OCI-LY7 (cell line): ENCODE results near the gene CDK2AP2. TPM values are rescaled to one million over a fixed set of nuclear protein-coding genes. Genes with fewer than 3 reads are reported as not detected.
"Not testable (repeated sequence)": the region's sequence is repeated elsewhere in the genome, so short reads cannot be mapped to it uniquely, and the experiment has no call there.

Source experiments
- BruUV-seq: library from RNA; stranded (reverse); fragments of 400-500 nt; replicated peaks from 2 replicates; lab custom pipeline; 2021; lab: Mats Ljungman, UMichigan
- CTCF ChIA-PET: fragments of 300-600 bp; sonication (Branson Sonifier 250); formaldehyde crosslinking; loops from one replicate; lab custom pipeline; 2022; ENCODE audit warnings: antibody characterized with exemption; ENCODE audit not compliant: unreplicated experiment; lab: Charles Lee
- POLR2A ChIA-PET: fragments of 300-600 bp; sonication (Branson Sonifier 250); formaldehyde crosslinking; loops from one replicate; lab custom pipeline; 2022; ENCODE audit warnings: antibody characterized with exemption; lab: Charles Lee
- DNase-seq: peaks from one replicate; pipeline ENCODE4 v3.0.0-alpha.2; 2015; ENCODE audit warnings: low spot score
- H2AFZ ChIP-seq: fragments of 200-600 bp; sonication (generic), shearing (Covaris generic); 2 replicates; pipeline ENCODE4 v1.6.1; 2014; ENCODE audit warnings: mild to moderate bottlenecking, antibody characterized with exemption, low read length, moderate library complexity
- H3K27ac ChIP-seq: fragments of 200-600 bp; sonication (generic); 2 replicates; pipeline ENCODE4 v1.5.1; 2014; ENCODE audit warnings: mixed run types, low read depth, mild to moderate bottlenecking, moderate library complexity, low read length, inconsistent platforms; ENCODE audit not compliant: poor library complexity, severe bottlenecking
- H3K36me3 ChIP-seq: fragments of 200-600 bp; sonication (generic); 2 replicates; pipeline ENCODE4 v1.6.1; 2014; ENCODE audit warnings: mild to moderate bottlenecking, antibody characterized with exemption, low read length, moderate library complexity, mixed read lengths; ENCODE audit not compliant: insufficient read depth
- H3K4me1 ChIP-seq: fragments of 200-600 bp; sonication (generic); 2 replicates; pipeline ENCODE4 v1.5.1; 2014; ENCODE audit warnings: mild to moderate bottlenecking, low read length; ENCODE audit not compliant: insufficient read depth, poor library complexity, severe bottlenecking
- H3K4me2 ChIP-seq: fragments of 200-600 bp; sonication (generic); 2 replicates; pipeline ENCODE4 v1.6.1; 2014; ENCODE audit warnings: mild to moderate bottlenecking, low read length
- H3K4me3 ChIP-seq: fragments of 200-600 bp; sonication (generic); 2 replicates; pipeline ENCODE4 v1.5.1; 2014; ENCODE audit warnings: mild to moderate bottlenecking, low read depth, low read length; ENCODE audit not compliant: poor library complexity, severe bottlenecking
- H3K79me2 ChIP-seq: fragments of 200-600 bp; sonication (generic); 2 replicates; pipeline ENCODE4 v1.6.1; 2016; ENCODE audit warnings: low read depth, mild to moderate bottlenecking, low read length, moderate library complexity, mixed read lengths; ENCODE audit not compliant: insufficient read depth
- H3K9me2 ChIP-seq: fragments of 200-600 bp; sonication (generic); 2 replicates; pipeline ENCODE4 v1.6.1; 2016; ENCODE audit warnings: mild to moderate bottlenecking, low read length, mixed read lengths; ENCODE audit not compliant: insufficient read depth
- H3K9me3 ChIP-seq: fragments of 200-600 bp; sonication (generic); 2 replicates; pipeline ENCODE4 v1.6.1; 2014; ENCODE audit warnings: mild to moderate bottlenecking, mixed run types, low read length, mixed read lengths
- H4K20me1 ChIP-seq: fragments of 200-600 bp; sonication (generic); 2 replicates; pipeline ENCODE4 v1.6.1; 2014; ENCODE audit warnings: mild to moderate bottlenecking, antibody characterized with exemption, low read length, moderate library complexity, mixed read lengths; ENCODE audit not compliant: insufficient read depth
- EZH2phosphoT487 ChIP-seq: fragments of 200-600 bp; sonication (generic); IDR thresholded peaks from 2 replicates; pipeline ENCODE4 v1.6.1; 2018; ENCODE audit warnings: low read depth, borderline replicate concordance, mild to moderate bottlenecking, mixed run types, antibody characterized with exemption, low read length, moderate library complexity, mixed read lengths
- intact Hi-C: fragments of 100-400 bp; cut with micrococcal nuclease; formaldehyde crosslinking; loops from one replicate; pipeline ENCODE4 v1.10.0; 2022; ENCODE audit not compliant: unreplicated experiment
- total RNA-seq, 2 experiments: library from RNA; depleted of rRNA in 1 of 2; stranded (reverse); fragments of >200 nt in 1 of 2; shearing (Covaris generic) in 1 of 2; gene quantifications; 2 replicates each; pipeline ENCODE4 v1.2.3, GENCODE V29; 2014 to 2022
- TF ChIP-seq, protein P1 (sequence below): fragments of 200-600 bp; sonication (generic); conservative IDR thresholded peaks from 2 replicates; pipeline ENCODE4 v1.5.1; 2014; ENCODE audit warnings: mild to moderate bottlenecking, antibody characterized with exemption, low read length, moderate library complexity, mixed read lengths

Gene CDK2AP2
- total RNA-seq, 2 experiments from 2014 or later, result 71.5 to 90.2 TPM

GRCh38 chr11:67466367-67466766 lies 41.6 kb downstream of the CDK2AP2 start:
- Histone ChIP-seq H3K79me2 (peaks cover 23% of the 10 kb centered on the region; the same call in 1 of the 2 replicates), H3K9me3 (no peaks in the 10 kb centered on the region), H4K20me1 (no peaks in the 10 kb centered on the region), H3K4me2 (peak overlapping the region; percentile 100), H3K9me2 (no peaks in the 10 kb centered on the region), H3K27ac (peak overlapping the region; percentile 76), H3K4me1 (peaks cover 65% of the 10 kb centered on the region), H3K36me3 (no peaks in the 10 kb centered on the region; the same call in 1 of the 2 replicates), H3K4me3 (peak overlapping the region; percentile 87), H2AFZ (no peak overlapping the region)
- ChIA-PET POLR2A (interaction anchor here (0.6 to 2.0 kb wide), 4 partner anchors 16 to 65 kb away, joined by 3 to 18 read pairs (median 5); partner anchors contain the start of genes CORO1B, PPP1CA and PTPRCAP), CTCF (no interaction called here)
- BruUV-seq, result no TSS peak
- intact Hi-C loops, result loop anchor here (5.0 kb wide), 1 partner anchor 114 kb away; the partner anchor contains the start of gene POLD4
- DNase-seq, result no peak
- TF ChIP-seq, protein P1, sequence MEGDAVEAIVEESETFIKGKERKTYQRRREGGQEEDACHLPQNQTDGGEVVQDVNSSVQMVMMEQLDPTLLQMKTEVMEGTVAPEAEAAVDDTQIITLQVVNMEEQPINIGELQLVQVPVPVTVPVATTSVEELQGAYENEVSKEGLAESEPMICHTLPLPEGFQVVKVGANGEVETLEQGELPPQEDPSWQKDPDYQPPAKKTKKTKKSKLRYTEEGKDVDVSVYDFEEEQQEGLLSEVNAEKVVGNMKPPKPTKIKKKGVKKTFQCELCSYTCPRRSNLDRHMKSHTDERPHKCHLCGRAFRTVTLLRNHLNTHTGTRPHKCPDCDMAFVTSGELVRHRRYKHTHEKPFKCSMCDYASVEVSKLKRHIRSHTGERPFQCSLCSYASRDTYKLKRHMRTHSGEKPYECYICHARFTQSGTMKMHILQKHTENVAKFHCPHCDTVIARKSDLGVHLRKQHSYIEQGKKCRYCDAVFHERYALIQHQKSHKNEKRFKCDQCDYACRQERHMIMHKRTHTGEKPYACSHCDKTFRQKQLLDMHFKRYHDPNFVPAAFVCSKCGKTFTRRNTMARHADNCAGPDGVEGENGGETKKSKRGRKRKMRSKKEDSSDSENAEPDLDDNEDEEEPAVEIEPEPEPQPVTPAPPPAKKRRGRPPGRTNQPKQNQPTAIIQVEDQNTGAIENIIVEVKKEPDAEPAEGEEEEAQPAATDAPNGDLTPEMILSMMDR, result no peak

DNA sequence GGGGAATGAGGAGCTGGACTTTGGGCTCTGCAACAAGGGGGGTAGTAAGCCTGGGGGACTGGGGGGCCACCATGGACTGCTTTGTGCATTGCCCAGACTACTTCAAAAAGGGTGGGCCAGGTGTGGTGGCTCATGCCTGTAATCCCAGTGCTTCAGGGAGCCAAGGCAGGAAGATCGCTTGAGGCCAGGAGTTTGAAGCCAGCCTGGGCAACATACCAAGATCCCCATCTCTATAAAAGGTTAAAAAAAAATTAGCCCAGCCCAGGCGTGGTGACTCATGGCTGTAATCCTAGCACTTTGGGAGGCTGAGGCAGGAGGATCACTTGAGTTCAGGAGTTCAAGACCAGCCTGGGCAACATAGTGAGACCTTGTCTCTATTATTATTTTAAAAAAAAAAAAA lies 42.4 kb downstream of the CDK2AP2 start:
- not testable (repeated sequence) for DNase-seq, BruUV-seq, H3K9me3 ChIP-seq, H3K36me3 ChIP-seq, H2AFZ ChIP-seq, H3K9me2 ChIP-seq, H4K20me1 ChIP-seq
- ChIA-PET POLR2A (interaction anchor here (0.6 to 2.0 kb wide), 5 partner anchors 15 to 511 kb away, joined by 3 to 18 read pairs (median 3); partner anchors contain the start of genes CORO1B, PPP1CA and PTPRCAP), CTCF (interaction anchor here (0.6 to 1.1 kb wide), 2 partner anchors 9 to 15 kb away, joined by 3 to 9 read pairs; no protein-coding TSS in a partner anchor)
- Histone ChIP-seq H3K4me1 (peaks cover 69% of the 10 kb centered on the region), H3K4me2 (peak overlapping the region; percentile 100), H3K4me3 (peak overlapping the region; percentile 89), H3K27ac (peak overlapping the region; percentile 82), H3K79me2 (peaks cover 23% of the 10 kb centered on the region; the same call in 1 of the 2 replicates)
- intact Hi-C loops, result loop anchor here (5.0 kb wide), 1 partner anchor 113 kb away; the partner anchor contains the start of gene POLD4

DNA sequence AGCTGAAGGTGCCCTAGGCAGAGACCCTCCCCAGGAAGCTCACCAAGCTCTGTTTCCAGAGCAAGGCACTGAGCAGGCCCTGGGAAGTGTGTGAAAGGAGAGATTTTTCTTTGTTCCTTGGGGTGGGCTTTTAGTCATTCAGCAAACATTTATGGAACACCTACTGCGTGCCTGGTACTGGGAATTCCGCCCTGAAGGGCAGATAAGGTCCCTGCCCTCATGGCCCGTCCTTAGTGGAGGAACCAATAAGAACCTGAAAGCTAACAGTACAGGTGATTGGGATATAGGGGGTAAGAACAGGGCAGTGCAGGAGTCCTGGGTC lies 42.8 kb downstream of the CDK2AP2 start:
- Histone ChIP-seq H2AFZ (no peak overlapping the region), H3K36me3 (no peaks in the 10 kb centered on the region; the same call in 1 of the 2 replicates), H4K20me1 (no peaks in the 10 kb centered on the region), H3K9me3 (no peaks in the 10 kb centered on the region), H3K4me1 (peaks cover 69% of the 10 kb centered on the region), H3K4me3 (peak overlapping the region; percentile 89), H3K4me2 (peak overlapping the region; percentile 100), H3K9me2 (no peaks in the 10 kb centered on the region), H3K27ac (peak overlapping the region; percentile 82), H3K79me2 (peaks cover 23% of the 10 kb centered on the region; the same call in 1 of the 2 replicates)
- DNase-seq, result no peak
- BruUV-seq, result TSS peak; percentile 70
- CTCF ChIA-PET, result interaction anchor here (0.6 to 1.1 kb wide), 3 partner anchors 9 to 187 kb away, joined by 3 to 9 read pairs (median 3); no protein-coding TSS in a partner anchor
- POLR2A ChIA-PET, result interaction anchor here (0.6 to 2.0 kb wide), 4 partner anchors 15 to 511 kb away, joined by 3 to 18 read pairs (median 5); partner anchors contain the start of genes PPP1CA and PTPRCAP
- TF ChIP-seq, protein P1, result no peak
- no peak for TF ChIP-seq EZH2phosphoT487
- intact Hi-C loops, result loop anchor here (5.0 kb wide), 1 partner anchor 113 kb away; the partner anchor contains the start of gene POLD4
